ENCODE measurements around the gene VNN1.

Gene VNN1

DNA sequence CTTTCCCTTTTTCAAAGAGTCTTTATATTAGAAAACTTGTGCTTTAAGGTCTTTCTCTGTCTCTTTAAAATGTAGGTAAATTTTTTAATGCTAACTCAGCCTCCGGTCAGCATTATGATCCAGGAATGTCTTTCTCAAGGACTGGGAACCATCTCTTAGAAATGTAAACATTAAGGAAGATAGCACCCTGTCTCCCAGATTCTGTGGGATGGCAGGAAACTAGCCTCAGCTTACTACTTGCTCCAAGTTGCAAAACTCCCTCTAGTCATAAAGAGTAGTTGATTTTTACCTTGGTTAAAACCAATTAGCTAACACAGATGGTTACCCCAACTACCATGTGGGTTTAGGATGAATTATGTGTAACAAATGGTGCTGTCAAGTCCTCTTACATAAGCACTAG lies 50.2 kb downstream of the VNN1 start:
- DNase-seq (ENCODE audit: low read depth) = no peak
- no peak overlapping the region for H3K4me3 ChIP-seq (ENCODE audit: low read length)
- TF ChIP-seq, protein P1, sequence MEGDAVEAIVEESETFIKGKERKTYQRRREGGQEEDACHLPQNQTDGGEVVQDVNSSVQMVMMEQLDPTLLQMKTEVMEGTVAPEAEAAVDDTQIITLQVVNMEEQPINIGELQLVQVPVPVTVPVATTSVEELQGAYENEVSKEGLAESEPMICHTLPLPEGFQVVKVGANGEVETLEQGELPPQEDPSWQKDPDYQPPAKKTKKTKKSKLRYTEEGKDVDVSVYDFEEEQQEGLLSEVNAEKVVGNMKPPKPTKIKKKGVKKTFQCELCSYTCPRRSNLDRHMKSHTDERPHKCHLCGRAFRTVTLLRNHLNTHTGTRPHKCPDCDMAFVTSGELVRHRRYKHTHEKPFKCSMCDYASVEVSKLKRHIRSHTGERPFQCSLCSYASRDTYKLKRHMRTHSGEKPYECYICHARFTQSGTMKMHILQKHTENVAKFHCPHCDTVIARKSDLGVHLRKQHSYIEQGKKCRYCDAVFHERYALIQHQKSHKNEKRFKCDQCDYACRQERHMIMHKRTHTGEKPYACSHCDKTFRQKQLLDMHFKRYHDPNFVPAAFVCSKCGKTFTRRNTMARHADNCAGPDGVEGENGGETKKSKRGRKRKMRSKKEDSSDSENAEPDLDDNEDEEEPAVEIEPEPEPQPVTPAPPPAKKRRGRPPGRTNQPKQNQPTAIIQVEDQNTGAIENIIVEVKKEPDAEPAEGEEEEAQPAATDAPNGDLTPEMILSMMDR (conservative IDR thresholded peaks at IDR 0.05; ENCODE audit: low read length) = no peak

DNA sequence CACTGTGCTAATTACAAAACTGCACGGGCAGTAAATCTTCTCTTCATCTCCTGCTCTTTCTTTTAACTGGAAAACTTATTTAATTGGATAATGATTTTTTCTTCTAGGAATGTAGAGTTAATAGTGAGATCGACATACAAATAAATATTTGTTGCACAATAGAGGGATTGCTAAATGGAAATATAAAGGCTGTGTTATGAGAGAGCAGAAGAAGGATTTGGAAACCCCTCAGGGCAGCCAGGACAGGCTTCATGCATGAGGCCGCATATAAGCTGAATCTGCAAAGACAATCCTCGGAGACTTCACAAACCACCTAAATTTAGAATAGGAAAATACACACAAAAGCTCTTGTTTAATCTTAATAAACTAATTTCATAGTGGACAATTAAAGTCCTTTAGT lies 51.9 kb downstream of the VNN1 start:
- no peak overlapping the region for H3K4me3 ChIP-seq (ENCODE audit: low read length)

DNA sequence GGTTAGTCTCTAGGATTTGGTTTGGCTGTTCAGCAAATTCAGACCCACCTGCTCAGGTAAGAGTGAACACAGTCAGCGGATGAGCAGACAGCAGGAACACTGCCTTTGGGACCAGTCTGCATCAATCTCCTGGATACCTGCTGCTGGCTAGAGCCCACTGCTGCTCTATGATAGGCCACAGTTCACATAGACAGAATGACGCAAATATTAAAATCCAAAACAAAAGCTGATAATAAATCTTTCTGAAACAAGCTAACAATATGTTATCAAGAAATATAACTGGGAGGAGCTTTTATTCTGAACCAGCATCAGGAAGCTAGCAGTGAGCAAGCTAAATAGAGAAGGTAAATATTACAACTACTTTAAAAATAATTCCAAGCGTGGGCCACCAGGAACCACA lies 54.8 kb downstream of the VNN1 start, which contains the start of gene TAAR1:
Gene TAAR1, minus strand, starts transcription at position 101 of the 400 bp plus-strand sequence. CDS start 13,179 bp downstream, outside the sequence.
- no peak within 1 kb of the TSS for H3K4me3 ChIP-seq (ENCODE audit: low read length)
- DNase-seq (ENCODE audit: low read depth) = no peak
- TF ChIP-seq, protein P1 (conservative IDR thresholded peaks at IDR 0.05; ENCODE audit: low read length) = no peak

More for the DNA sequence above, 51.9 kb downstream of the VNN1 start:
- DNase-seq (ENCODE audit: low read depth) = no peak
- TF ChIP-seq, protein P1 (conservative IDR thresholded peaks at IDR 0.05; ENCODE audit: low read length) = no peak

DNA sequence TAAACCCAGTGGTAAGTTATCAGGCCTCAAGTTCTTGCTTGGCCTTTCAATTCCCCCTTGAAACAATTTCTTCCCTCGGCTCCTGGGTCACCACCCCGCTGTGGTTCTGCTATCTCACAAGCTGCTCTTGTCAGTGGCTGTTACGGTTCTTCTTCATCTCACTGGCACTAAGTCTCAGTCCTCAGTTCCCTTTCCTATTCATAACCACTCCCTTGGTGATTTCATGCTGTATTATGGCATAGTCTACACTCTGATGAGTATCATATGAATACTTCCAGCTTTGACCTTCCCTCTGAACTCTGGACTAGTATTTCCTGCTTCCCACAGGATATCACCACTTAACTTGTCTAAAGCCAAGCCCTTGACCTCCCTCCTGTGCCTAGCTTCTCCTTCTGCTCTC lies 62.8 kb downstream of the VNN1 start:
- no peak overlapping the region for H3K4me3 ChIP-seq (ENCODE audit: low read length)
- no peak for DNase-seq (ENCODE audit: low read depth)
- TF ChIP-seq, protein P1 (conservative IDR thresholded peaks at IDR 0.05; ENCODE audit: low read length) = no peak

DNA sequence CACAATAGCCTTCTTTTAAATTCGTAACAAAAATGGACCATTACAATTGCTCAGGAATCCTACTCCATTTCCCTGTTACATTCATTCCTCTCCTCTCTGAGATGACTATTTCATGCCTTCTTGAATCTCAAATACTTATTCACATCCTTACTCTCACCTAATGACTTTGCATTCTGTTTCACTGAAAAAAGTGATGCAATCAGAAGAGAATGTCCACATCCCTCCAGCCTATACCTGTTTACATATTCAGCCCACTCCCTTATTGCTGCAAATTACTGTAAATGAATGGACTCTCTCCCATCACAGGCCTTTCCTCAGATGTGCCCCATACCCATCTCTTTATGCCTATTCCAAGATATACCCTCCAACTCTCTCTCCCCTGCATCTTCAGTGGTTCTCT lies 63.4 kb downstream of the VNN1 start:
- no peak overlapping the region for H3K4me3 ChIP-seq (ENCODE audit: low read length)
- no peak for DNase-seq (ENCODE audit: low read depth)
- TF ChIP-seq, protein P1 (conservative IDR thresholded peaks at IDR 0.05; ENCODE audit: low read length) = no peak

DNA sequence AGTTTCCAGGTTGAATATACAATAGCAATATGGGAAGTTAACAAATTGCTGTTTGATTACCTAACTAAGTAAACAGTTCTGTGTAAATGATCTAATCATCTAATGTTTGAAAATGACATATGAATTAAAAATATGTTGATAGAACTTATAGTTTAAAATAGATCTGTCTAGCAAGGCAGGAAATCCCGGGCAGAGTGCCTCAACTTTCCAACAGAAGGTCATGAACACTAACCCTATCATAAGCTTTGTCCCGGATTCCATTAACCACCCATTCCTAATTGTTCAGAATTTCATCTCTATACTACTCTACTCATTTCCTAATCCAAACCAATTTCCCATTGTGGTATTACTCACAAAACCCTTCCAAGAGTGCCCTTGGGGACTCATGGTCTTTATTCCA lies 65.0 kb downstream of the VNN1 start:
- TF ChIP-seq, protein P1 (conservative IDR thresholded peaks at IDR 0.05; ENCODE audit: low read length) = no peak
- no peak for DNase-seq (ENCODE audit: low read depth)
- H3K4me3 ChIP-seq (ENCODE audit: low read length) = no peak overlapping the region

DNA sequence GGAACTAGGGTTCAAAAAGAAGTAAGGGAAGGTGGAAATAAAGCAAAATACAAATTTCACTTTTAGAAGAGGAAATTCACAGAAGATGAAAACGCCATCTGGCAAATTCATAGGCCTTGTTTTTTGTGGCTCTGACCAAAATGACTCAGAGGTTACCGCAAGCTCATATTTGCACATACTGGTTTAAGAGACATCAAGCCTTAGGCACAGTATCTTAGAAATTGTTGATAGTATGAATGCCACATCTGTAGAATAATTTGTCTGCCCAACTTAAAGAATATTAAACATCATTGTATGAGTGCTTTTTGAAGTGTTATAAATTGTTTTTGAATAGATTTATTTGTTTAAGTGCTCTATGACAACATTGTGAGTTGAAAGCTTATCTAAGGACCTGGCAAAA lies 65.5 kb downstream of the VNN1 start:
- TF ChIP-seq, protein P1 (conservative IDR thresholded peaks at IDR 0.05; ENCODE audit: low read length) = no peak
- no peak overlapping the region for H3K4me3 ChIP-seq (ENCODE audit: low read length)
- DNase-seq (ENCODE audit: low read depth) = peak; percentile 8

Data from AG10803 (cell line).